ENCODE measurements around the gene TSR1. TPM values are rescaled to one million over a fixed set of nuclear protein-coding genes. Genes with fewer than 3 reads are reported as not detected.
A peak's percentile ranks its signal among the peaks of the same experiment; 100 is the strongest.

TSR1 gene
- total RNA-seq, 1 donor from 2014 or later: 40.6 TPM

DNA sequence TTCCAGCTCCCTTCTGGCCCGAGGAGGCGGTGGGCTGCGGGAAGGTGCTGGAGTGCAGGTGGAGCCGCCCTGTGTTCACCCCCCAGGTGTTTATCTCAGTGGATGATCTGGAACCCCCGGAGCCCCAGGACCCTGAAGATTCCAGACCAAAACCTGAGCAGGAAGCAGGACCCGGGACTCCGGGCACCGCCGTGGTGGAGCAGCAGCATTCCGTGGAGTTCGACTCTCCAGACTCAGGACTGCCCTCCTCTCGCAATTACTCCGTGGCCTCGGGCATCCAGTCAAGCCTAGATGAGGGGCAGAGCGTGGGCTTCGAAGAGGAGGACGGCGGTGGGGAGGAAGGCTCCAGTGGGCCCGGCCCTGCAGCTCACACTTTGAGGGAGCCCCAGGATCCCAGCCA, 39.1 kb upstream of the TSR1 start:
- DNase-seq (ENCODE audit: low spot score in 2 of 2, unreplicated experiment in 2 of 2): no peak
- H3K27ac Mint-ChIP-seq: no peak overlapping the region
- H3K27me3 Mint-ChIP-seq (ENCODE audit: low read depth): no peaks in the 10 kb centered on the region
- no peak overlapping the region for H3K4me3 Mint-ChIP-seq
- H3K36me3 Mint-ChIP-seq: peaks cover 3% of the 10 kb centered on the region
- TF ChIP-seq, protein P1, sequence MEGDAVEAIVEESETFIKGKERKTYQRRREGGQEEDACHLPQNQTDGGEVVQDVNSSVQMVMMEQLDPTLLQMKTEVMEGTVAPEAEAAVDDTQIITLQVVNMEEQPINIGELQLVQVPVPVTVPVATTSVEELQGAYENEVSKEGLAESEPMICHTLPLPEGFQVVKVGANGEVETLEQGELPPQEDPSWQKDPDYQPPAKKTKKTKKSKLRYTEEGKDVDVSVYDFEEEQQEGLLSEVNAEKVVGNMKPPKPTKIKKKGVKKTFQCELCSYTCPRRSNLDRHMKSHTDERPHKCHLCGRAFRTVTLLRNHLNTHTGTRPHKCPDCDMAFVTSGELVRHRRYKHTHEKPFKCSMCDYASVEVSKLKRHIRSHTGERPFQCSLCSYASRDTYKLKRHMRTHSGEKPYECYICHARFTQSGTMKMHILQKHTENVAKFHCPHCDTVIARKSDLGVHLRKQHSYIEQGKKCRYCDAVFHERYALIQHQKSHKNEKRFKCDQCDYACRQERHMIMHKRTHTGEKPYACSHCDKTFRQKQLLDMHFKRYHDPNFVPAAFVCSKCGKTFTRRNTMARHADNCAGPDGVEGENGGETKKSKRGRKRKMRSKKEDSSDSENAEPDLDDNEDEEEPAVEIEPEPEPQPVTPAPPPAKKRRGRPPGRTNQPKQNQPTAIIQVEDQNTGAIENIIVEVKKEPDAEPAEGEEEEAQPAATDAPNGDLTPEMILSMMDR (IDR thresholded peaks at IDR 0.05; ENCODE audit: unreplicated experiment): no peak
- H3K9me3 Mint-ChIP-seq: no peaks in the 10 kb centered on the region
- H3K4me1 Mint-ChIP-seq: peaks cover 8% of the 10 kb centered on the region

DNA sequence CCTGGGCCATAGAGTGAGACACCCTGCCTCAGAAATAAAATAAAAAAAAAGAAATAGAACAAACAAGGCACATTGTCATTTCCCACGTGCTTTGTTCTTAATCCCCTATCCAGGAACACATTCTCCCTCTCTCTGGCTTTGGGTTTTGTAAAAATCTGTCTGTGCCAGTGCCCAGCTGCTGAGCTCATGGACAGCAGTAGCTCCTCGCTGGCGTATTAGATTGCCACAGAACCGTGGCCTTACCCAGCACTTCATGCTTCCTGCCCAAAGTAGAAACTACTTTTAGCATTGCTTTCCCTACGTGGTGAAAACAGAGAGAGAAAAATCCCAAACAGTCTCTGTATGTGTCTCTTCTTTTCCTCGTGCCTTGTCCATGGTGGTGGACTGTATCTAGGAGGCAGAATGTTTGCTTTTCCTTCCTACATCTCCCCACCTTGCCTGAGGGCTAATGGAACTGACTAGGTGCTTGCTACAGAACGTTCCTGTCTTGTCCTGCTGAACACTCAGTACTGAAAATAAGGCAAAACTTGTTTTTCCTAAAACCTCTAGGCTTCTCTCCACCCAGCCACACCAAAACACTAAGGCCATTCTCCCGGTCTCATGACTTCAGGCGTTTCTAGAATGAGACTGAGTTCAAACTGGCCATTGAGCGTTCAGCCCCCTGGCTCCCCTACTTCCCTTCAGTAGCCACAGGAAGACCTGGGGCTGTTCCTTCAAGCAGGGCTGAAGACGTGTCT, 38.5 kb upstream of the TSR1 start:
- DNase-seq (ENCODE audit: low spot score in 2 of 2, unreplicated experiment in 2 of 2): no peak
- H3K27ac Mint-ChIP-seq: peak overlapping the region; percentile 39
- H3K4me1 Mint-ChIP-seq: peaks cover 8% of the 10 kb centered on the region
- TF ChIP-seq, protein P1 (IDR thresholded peaks at IDR 0.05; ENCODE audit: unreplicated experiment): no peak
- H3K36me3 Mint-ChIP-seq: peaks cover 3% of the 10 kb centered on the region
- H3K9me3 Mint-ChIP-seq: no peaks in the 10 kb centered on the region
- H3K4me3 Mint-ChIP-seq: no peak overlapping the region
- H3K27me3 Mint-ChIP-seq (ENCODE audit: low read depth): no peaks in the 10 kb centered on the region

DNA sequence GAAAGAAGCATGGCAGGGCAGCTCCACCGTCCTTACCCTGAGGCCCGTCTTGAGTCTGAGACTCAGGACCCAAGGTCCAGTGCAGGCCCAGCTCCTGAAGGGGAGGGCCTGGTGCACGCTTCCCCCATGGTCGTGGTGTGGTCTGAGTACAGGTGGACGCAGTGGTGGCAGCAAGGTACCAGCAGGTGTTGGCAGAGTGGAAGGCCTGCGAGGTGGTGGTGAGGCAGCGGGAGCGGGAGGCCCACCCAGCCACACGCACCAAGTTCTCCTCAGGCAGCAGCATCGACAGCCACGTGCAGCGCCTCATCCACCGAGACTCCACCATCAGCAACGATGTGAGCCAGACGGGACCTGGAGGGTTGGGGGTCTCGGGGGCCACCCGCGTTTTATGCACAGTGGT, 36.9 kb upstream of the TSR1 start:
- Mint-ChIP-seq H3K27me3 (ENCODE audit: low read depth) (no peaks in the 10 kb centered on the region), H3K4me3 (no peak overlapping the region), H3K4me1 (peaks cover 8% of the 10 kb centered on the region), H3K36me3 (no peaks in the 10 kb centered on the region), H3K27ac (no peak overlapping the region), H3K9me3 (no peaks in the 10 kb centered on the region)
- TF ChIP-seq, protein P1 (IDR thresholded peaks at IDR 0.05; ENCODE audit: unreplicated experiment): no peak
- DNase-seq (ENCODE audit: low spot score in 2 of 2, unreplicated experiment in 2 of 2): no peak

DNA sequence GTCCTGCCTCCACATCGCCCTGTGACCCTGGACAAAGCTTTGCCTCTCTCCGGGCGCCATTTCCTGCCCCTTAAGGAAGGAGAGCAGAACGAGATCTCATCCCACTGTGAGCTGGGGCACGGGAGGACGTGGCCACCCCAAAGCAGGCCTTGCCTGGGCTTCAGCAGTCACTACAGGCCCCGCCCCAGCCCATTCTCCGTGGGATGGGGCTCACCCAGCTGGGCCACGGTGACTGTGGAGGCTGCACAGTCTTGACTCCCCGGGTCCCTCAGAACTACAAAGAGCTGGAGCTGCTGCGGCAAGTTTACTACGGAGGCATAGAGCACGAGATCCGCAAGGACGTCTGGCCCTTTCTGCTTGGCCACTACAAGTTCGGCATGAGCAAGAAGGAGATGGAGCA, 36.4 kb upstream of the TSR1 start:
- Mint-ChIP-seq H3K4me1 (peaks cover 8% of the 10 kb centered on the region), H3K4me3 (no peak overlapping the region), H3K9me3 (no peaks in the 10 kb centered on the region), H3K27ac (no peak overlapping the region), H3K27me3 (ENCODE audit: low read depth) (no peaks in the 10 kb centered on the region), H3K36me3 (no peaks in the 10 kb centered on the region)
- no peak for DNase-seq (ENCODE audit: low spot score in 2 of 2, unreplicated experiment in 2 of 2)
- TF ChIP-seq, protein P1 (IDR thresholded peaks at IDR 0.05; ENCODE audit: unreplicated experiment): no peak

DNA sequence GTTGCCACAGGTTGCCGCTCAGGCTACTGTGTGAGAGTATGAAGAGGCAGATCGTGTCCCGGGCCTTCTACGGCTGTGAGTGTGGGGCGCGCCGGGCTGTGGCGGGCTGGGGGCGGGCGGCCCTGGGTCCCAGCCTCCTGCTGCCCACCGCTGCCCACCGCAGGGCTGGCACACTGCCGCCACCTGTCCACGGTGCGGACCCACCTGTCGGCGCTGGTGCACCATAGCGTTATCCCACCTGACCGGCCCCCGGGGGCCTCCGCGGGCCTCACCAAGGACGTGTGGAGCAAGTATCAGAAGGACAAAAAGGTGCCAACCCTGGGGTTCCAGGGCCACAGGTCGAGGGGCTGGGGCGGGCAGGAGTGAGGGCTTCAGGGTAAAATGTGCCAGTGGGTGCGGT, 35.9 kb upstream of the TSR1 start:
- Mint-ChIP-seq H3K27ac (no peak overlapping the region), H3K9me3 (no peaks in the 10 kb centered on the region), H3K4me3 (no peak overlapping the region)

More for the DNA sequence above, 35.9 kb upstream of the TSR1 start:
- H3K27me3 Mint-ChIP-seq (ENCODE audit: low read depth): no peaks in the 10 kb centered on the region
- DNase-seq (ENCODE audit: low spot score in 2 of 2, unreplicated experiment in 2 of 2): no peak
- no peaks in the 10 kb centered on the region for H3K36me3 Mint-ChIP-seq
- TF ChIP-seq, protein P1 (IDR thresholded peaks at IDR 0.05; ENCODE audit: unreplicated experiment): no peak
- H3K4me1 Mint-ChIP-seq: peaks cover 8% of the 10 kb centered on the region
